HG03159 (cell line): Measurements from ENCODE around the gene TCERG1L.

Experiments
- ATAC-seq: cut with Tn5 transposase; IDR thresholded peaks from one replicate; pipeline ENCODE4 v1.9.1; 2021; ENCODE audit warnings: mild to moderate bottlenecking, moderate library complexity; ENCODE audit not compliant: unreplicated experiment

TCERG1L gene

DNA sequence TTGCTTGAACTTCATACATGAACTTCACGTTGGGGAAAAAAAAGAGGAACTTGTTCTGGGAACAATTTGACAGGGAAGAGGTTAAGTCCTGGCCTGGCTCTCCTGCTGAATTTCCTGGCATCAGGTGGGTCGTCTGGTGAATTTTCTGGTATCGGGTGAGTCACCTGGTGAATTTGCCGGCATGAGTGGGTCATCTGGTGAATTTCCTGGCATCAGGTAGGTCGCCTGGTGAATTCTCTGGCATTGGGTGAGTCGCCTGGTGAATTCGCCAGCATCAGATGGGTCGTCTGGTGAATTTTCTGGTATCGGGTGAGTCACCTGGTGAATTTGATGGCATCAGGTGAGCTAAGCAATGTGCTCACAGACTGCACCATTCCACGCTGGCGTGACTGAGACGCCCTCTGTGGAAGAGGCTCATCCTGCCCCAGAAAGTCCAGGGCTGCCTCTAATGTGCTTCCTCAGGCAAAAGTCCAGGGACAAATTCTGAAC lies 255.4 kb downstream of the TCERG1L start:
- no peak for ATAC-seq

DNA sequence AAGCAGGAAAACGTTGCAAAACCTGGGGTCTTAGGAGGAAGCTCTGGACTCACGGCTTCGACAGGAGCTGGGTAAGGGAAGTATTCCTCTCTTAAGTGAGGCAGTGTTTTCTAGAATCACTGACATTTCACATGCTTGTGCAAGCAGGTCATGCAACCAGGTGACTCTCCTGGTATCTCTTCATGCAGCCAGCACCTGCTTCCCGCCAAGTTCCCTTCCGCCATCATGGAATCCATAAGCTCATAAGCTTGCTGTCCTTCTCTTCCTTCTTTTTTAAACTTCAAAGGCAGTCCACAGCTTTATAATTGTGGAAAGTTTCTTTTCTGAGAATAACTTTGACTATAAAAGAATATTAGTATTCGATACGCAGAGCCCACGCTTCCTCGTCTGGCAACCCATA lies 256.1 kb downstream of the TCERG1L start:
- ATAC-seq: no peak

DNA sequence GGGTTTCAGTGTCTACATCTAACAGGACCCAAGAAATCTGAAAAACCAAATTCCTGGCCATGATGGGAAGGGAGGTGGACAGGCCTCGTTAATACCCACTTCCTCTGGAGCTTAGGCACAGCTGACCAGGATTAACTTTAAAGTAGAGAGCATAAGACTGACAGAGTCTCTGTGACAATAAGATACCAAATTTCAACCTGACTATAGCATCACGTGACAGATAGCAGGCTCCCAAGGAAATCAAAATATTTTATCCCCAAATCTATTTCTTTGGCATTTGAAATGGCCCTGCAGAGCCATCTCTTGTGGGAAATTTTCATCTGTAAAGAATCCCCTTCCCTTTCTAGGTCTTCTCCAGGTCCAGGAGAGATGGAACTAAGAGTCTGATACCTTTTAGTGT lies 258.3 kb downstream of the TCERG1L start:
- ATAC-seq: no peak

DNA sequence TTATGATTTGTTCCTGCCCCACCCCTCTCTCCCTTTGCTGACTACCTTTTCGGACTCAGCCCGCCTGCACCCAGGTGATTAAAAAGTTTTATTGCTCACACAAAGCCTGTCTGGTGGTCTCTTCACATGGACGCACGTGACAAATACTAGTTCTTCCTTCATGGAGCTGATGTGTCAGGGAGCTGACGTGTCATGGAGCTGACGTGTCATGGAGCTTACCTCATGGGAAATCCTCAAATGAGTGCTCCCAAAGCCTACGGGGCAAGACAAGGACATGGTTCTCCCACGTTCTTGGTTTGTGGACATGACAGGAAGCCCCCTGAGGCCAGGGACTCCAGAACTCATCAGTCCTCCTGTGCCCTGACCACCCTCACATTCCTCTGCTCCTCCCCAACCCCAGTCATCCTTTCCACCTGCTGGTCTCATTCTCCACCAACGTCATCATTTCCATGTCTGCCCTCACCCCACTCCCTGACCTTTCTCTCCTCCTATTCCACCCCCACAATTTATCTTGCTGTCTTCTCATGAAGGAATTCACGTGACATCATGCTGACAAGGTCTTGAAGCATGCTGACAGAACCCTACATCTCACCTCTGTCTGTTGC lies 261.3 kb downstream of the TCERG1L start:
- no peak for ATAC-seq

DNA sequence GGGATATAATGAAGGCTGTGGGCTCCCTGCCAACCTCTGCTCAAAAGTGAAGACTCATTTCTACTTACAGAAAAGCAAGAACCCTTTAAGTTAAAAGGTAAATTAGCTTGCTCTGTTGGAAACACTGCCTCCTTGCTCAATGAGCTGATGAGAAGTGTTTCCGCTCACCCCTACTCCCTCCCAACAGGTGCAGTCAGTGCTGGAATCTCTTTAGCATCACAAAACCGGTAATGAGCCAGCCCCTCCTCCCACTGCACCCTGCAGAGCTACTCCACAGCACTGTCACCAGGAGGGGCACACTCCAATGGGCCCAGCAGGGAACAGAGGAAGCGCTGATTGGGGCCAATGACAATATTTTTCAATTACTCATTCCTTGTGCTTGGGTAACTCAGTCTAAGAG lies 262.5 kb downstream of the TCERG1L start:
- no peak for ATAC-seq

DNA sequence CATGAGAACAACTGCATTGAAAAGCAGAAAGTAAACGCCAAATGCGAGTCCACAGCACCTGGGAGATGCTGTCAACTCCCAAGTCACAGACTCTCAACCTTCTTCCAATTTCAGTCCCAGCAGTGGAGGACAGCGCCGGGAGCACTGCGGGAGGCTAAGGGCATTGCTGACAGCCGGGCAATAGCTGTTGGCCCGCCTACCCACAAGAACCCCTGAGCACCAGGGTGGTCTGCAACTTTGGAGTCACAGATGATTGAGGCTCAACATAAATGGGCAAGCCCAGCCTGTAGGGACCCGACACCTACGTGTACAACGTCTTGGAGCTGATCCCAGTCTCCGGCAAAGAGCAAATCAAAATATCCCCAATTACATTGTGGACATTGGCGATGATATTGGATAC lies 262.9 kb downstream of the TCERG1L start:
- ATAC-seq: no peak

DNA sequence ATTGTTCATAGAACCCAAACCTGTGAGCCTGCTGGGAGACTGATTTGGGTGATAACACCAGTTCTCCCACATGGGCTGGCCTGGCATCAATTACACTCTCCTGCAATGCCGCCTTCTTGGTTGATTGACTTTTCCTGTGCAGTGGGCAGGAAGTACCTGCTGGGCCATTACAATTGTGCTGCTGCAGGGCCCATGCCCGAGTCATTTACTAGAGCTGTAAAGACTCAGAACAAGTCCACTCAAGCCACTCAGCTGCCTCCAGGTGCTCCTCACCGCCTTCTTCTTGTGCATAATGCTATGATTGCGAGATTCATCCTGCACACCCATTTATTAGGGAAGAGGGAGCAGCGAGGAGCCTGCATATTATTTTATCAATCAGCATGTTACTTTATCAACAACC lies 264.0 kb downstream of the TCERG1L start:
- no peak for ATAC-seq

DNA sequence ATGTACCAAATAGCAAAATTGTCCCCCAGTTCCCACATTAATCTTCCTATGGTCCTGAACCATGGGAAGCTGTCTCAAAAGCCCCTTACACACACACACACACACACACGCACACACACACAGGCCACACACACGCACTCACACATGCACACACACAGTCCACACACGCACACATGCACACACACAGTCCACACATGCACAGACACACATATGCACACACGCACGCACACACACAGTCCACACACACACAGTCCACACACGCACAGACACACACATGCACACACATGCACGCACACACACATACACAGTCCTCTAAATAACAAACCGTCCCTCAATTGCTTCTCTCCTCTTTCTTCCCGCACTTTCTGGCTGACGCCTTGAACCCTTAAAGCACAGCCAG lies 265.3 kb downstream of the TCERG1L start:
- no peak for ATAC-seq

DNA sequence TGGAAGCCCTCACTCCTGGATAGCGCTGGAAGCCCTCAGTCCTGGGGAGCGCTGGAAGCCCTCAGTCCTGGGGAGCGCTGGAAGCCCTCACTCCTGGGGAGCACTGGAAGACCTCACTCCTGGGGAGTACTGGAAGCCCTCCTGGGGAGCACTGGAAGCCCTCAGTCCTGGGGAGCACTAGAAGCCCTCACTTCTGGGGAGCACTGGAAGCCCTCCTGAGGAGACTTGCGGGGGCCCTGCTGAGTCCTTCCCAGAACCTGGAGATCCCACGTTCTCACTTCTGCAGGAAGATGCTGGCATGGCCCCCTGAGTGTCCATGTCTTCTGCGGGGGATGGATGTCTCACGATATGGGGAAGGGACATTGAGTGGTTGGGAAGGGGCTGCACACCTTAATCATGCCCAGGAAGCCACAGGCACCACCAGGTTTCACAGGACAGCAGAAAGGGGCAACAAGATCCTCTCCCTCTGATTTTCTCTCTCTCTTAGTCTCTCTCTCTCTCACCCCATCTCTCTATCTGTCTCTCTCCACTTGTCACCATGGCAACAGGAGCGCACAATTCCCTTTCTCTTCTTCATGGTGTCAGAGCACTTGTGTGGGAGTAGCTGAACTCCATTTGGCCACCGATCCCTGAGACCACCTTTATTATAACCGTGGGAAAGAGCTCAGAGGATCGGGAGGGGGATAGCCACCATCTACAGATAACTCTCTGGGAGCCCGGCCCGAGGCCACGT lies 267.0 kb downstream of the TCERG1L start:
- no peak for ATAC-seq

DNA sequence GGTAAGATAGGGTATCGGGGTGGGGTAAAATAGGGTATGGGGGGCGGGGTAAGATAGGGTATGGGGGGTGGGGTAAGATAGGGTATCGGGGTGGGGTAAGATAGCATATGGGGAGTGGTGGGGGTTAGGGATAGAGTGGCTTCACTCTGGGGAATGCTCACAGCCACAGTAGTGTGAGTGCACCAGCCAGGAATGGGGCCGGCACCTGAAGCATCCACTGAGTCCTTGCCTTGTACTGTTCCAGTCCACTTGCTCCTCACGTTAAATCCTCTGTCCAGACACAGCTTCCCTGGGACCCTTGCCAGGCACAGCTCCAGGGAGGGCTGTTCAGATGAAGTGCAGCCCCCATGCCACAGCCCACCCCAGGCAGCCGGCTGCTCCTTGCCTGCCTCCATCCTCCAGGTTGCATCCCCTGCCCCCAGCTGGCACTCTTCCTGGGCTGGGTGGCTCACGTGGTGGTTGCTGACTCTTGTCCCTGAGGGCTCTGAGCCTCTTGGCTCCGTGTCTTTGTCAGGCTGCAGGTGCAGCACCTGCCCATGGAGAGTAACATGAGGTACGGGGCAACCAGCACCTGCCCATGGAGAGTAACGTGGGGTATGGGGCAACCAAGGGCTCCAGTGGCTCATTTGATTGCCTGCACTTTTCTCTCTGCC lies 268.4 kb downstream of the TCERG1L start:
- no peak for ATAC-seq
